H1 (cell line): ENCODE results near the gene PELO. TPM values are rescaled to one million over a fixed set of nuclear protein-coding genes. Genes with fewer than 3 reads are reported as not detected.

Source experiments
- CTCF ChIA-PET: fragments of 300-600 bp; sonication (Branson Sonifier 250); formaldehyde crosslinking; loops from one replicate; lab custom pipeline; 2021; ENCODE audit not compliant: partially characterized antibody; lab: Charles Lee
- POLR2A ChIA-PET: fragments of 300-600 bp; sonication (Branson Sonifier 250); formaldehyde crosslinking; loops from one replicate; lab custom pipeline; 2021; ENCODE audit warnings: inconsistent platforms; ENCODE audit not compliant: partially characterized antibody; lab: Charles Lee
- DNase-seq, 2 experiments: peaks; one replicate each; pipeline versions ENCODE4 v3.0.0 to v3.0.0-alpha.2; 2010 to 2022; ENCODE audit warnings: low spot score in 2 of 2, low read depth in 1 of 2, mixed read lengths in 1 of 2
- FAIRE-seq: peaks from 2 replicates; lab custom pipeline; 2011; peaks lifted over from hg19 to GRCh38; lab: Jason Lieb, UNC
- H2AFZ ChIP-seq: 2 replicates; pipeline ENCODE4 v1.8.1; 2012; ENCODE audit warnings: low read length, inconsistent platforms
- H2AK5ac ChIP-seq: 2 replicates; pipeline ENCODE4 v1.6.1; 2013; ENCODE audit warnings: low read depth, low read length
- H2BK120ac ChIP-seq: replicated peaks from 2 replicates; pipeline ENCODE3; 2013; ENCODE audit warnings: low read depth, low read length, inconsistent platforms
- H2BK12ac ChIP-seq: 2 replicates; pipeline ENCODE4 v1.6.1; 2013; ENCODE audit warnings: low read depth, low read length
- H2BK15ac ChIP-seq: 2 replicates; pipeline ENCODE4 v1.6.1; 2013; ENCODE audit warnings: low read length
- H2BK20ac ChIP-seq: 2 replicates; pipeline ENCODE4 v1.6.1; 2013; ENCODE audit warnings: low read length
- H2BK5ac ChIP-seq: 2 replicates; pipeline ENCODE4 v1.6.1; 2013; ENCODE audit warnings: low read depth, low read length
- H3K14ac ChIP-seq: 2 replicates; pipeline ENCODE4 v1.6.1; 2013; ENCODE audit warnings: inconsistent platforms; ENCODE audit not compliant: insufficient read length
- H3K18ac ChIP-seq: 2 replicates; pipeline ENCODE4 v1.6.1; 2013; ENCODE audit warnings: low read length; ENCODE audit errors: extremely low read depth
- H3K23ac ChIP-seq: 2 replicates; pipeline ENCODE4 v1.6.1; 2013; ENCODE audit warnings: inconsistent platforms; ENCODE audit not compliant: insufficient read length
- H3K23me2 ChIP-seq: 2 replicates; pipeline ENCODE4 v1.6.1; 2013; ENCODE audit warnings: low read depth, low read length
- H3K27ac ChIP-seq: 2 replicates; pipeline ENCODE4 v1.6.1; 2011; ENCODE audit warnings: low read depth, low read length, inconsistent platforms
- H3K27me3 ChIP-seq, 4 experiments: replicated peaks in 1 of 4; 1 replicate in 1 of 4; 2 replicates in 3 of 4; pipeline versions ENCODE4 v1.6.1 to v1.8.1; 2011 to 2013; ENCODE audit warnings: low read length in 3 of 4, mild to moderate bottlenecking in 3 of 4, inconsistent platforms in 2 of 4, mixed read lengths in 2 of 4, moderate library complexity in 1 of 4; ENCODE audit not compliant: control insufficient read depth in 3 of 4, insufficient read depth in 3 of 4; ENCODE audit errors: extremely low read depth in 1 of 4
- H3K36me3 ChIP-seq, 4 experiments: 2 replicates each; pipeline versions ENCODE4 v1.6.1 to v1.8.1; 2011 to 2013; ENCODE audit warnings: mild to moderate bottlenecking in 4 of 4, low read length in 3 of 4, moderate library complexity in 2 of 4, control low read depth in 1 of 4, inconsistent platforms in 1 of 4; ENCODE audit not compliant: insufficient read depth in 4 of 4, control insufficient read depth in 2 of 4
- H3K4ac ChIP-seq: replicated peaks from 2 replicates; pipeline ENCODE3; 2013; ENCODE audit warnings: low read length, low read depth, mixed read lengths, inconsistent platforms; ENCODE audit not compliant: insufficient read length
- H3K4me1 ChIP-seq, 4 experiments: replicated peaks in 1 of 4; 1 replicate in 1 of 4; 2 replicates in 3 of 4; pipeline versions ENCODE4 v1.6.1 to v1.8.1; 2011 to 2013; ENCODE audit warnings: low read length in 3 of 4, inconsistent platforms in 2 of 4, mixed read lengths in 1 of 4; ENCODE audit not compliant: insufficient read depth in 4 of 4, control insufficient read depth in 3 of 4
- H3K4me2 ChIP-seq, 2 experiments: 2 replicates each; pipeline versions ENCODE4 v1.6.1 to v1.8.1; 2011 to 2013; ENCODE audit warnings: low read depth in 2 of 2, low read length in 2 of 2, control low read depth in 1 of 2, inconsistent platforms in 1 of 2, mild to moderate bottlenecking in 1 of 2; ENCODE audit not compliant: insufficient read depth in 1 of 2
- H3K4me3 ChIP-seq, 4 experiments: fragments of 200-600, 300-600 bp in 1 of 4; sonication (generic), shearing (Covaris generic), sonication (Bioruptor Twin) in 1 of 4; 2 replicates each; pipeline versions ENCODE4 v1.5.1 to v1.8.1; 2011 to 2016; ENCODE audit warnings: low read length in 4 of 4, low read depth in 3 of 4, control low read depth in 2 of 4, inconsistent platforms in 2 of 4, mild to moderate bottlenecking in 2 of 4, mixed read lengths in 1 of 4, moderate library complexity in 1 of 4; ENCODE audit not compliant: insufficient read depth in 2 of 4; ENCODE audit errors: extremely low read depth in 1 of 4
- H3K56ac ChIP-seq: replicated peaks from 2 replicates; pipeline ENCODE3; 2013; ENCODE audit warnings: low read depth, mild to moderate bottlenecking, mixed read lengths, low read length, inconsistent platforms; ENCODE audit not compliant: insufficient read length
- H3K79me1 ChIP-seq: 2 replicates; pipeline ENCODE4 v1.6.1; 2013; ENCODE audit warnings: low read depth, low read length, control low read depth
- H3K79me2 ChIP-seq, 2 experiments: 2 replicates each; pipeline versions ENCODE4 v1.6.1 to v1.8.1; 2012 to 2013; ENCODE audit warnings: low read length in 2 of 2, mild to moderate bottlenecking in 2 of 2, inconsistent platforms in 1 of 2; ENCODE audit not compliant: insufficient read depth in 2 of 2, control insufficient read depth in 1 of 2
- H3K9ac ChIP-seq, 4 experiments: replicated peaks in 1 of 4; 1 replicate in 1 of 4; 2 replicates in 3 of 4; pipeline versions ENCODE4 v1.6.1 to v1.8.1; 2011 to 2013; ENCODE audit warnings: low read depth in 3 of 4, low read length in 3 of 4, control low read depth in 2 of 4, mild to moderate bottlenecking in 2 of 4, moderate library complexity in 2 of 4, inconsistent platforms in 1 of 4; ENCODE audit errors: extremely low read depth in 1 of 4
- H3K9me3 ChIP-seq, 2 experiments: 2 replicates each; pipeline versions ENCODE4 v1.6.1 to v1.8.1; 2012 to 2013; ENCODE audit warnings: mild to moderate bottlenecking in 2 of 2, moderate library complexity in 2 of 2, control low read depth in 1 of 2, inconsistent platforms in 1 of 2, low read depth in 1 of 2, low read length in 1 of 2, mixed read lengths in 1 of 2; ENCODE audit not compliant: insufficient read depth in 2 of 2
- H4K20me1 ChIP-seq, 2 experiments: replicated peaks in 1 of 2; 2 replicates each; pipeline versions ENCODE3 to v1.8.1; 2011 to 2013; ENCODE audit warnings: inconsistent platforms in 2 of 2, low read length in 2 of 2, mild to moderate bottlenecking in 1 of 2; ENCODE audit not compliant: insufficient read depth in 2 of 2, control insufficient read depth in 1 of 2
- H4K5ac ChIP-seq: 2 replicates; pipeline ENCODE4 v1.6.1; 2013; ENCODE audit warnings: low read length, low read depth, mixed read lengths, inconsistent platforms; ENCODE audit not compliant: insufficient read length
- H4K8ac ChIP-seq: 2 replicates; pipeline ENCODE4 v1.8.0; 2013; ENCODE audit warnings: mild to moderate bottlenecking, moderate library complexity, low read length, inconsistent platforms; ENCODE audit not compliant: insufficient read depth; ENCODE audit errors: extremely low read depth
- H4K91ac ChIP-seq: replicated peaks from 2 replicates; pipeline ENCODE3; 2013; ENCODE audit warnings: low read length, mixed read lengths, inconsistent platforms; ENCODE audit not compliant: insufficient read length
- ATF2 ChIP-seq: IDR thresholded peaks from 2 replicates; pipeline ENCODE4 v1.6.1; 2012; ENCODE audit warnings: low read length, inconsistent platforms
- CBX5 ChIP-seq: fragments of 300-800, 300-1000 bp; sonication (generic); IDR thresholded peaks from 2 replicates; pipeline ENCODE4 v1.7.1; 2016; ENCODE audit warnings: antibody characterized with exemption, low read length, low read depth
- POU5F1 ChIP-seq: IDR thresholded peaks from 2 replicates; pipeline ENCODE4 v1.6.1; 2011; ENCODE audit warnings: low read depth, mild to moderate bottlenecking, low read length, moderate library complexity
- SAP30 ChIP-seq: fragments of 300-600 bp; sonication (generic); IDR thresholded peaks from 2 replicates; pipeline ENCODE4 v1.7.1; 2012; ENCODE audit warnings: low read length, moderate library complexity, mild to moderate bottlenecking, inconsistent platforms; ENCODE audit not compliant: insufficient read depth, insufficient replicate concordance
- SP1 ChIP-seq: IDR thresholded peaks from 2 replicates; pipeline ENCODE4 v1.6.1; 2011; ENCODE audit warnings: low read depth, low read length
- ZNF274 ChIP-seq: IDR thresholded peaks from 2 replicates; pipeline ENCODE4 v1.7.0; 2012; ENCODE audit warnings: low read length, borderline replicate concordance; ENCODE audit errors: extremely low read depth
- polyA plus RNA-seq, 7 experiments: library from polyadenylated mRNA; depleted of rRNA in 3 of 7; stranded (reverse) in 5 of 7; unstranded in 2 of 7; fragments of >200 nt in 5 of 7; fragments of 200-250 nt in 2 of 7; gene quantifications; 1 replicate in 5 of 7; 2 replicates in 1 of 7; 4 replicates in 1 of 7; pipeline versions ENCODE4 v1.2.1 to v1.2.3, GENCODE V29; 2011 to 2013; ENCODE audit warnings: missing spikeins in 2 of 7, mixed read lengths in 2 of 7
- total RNA-seq: library from RNA; stranded (reverse); fragmentation: NEBNext Ultra II Directional; extraction: Animal tissue kit (Norgen Biotek cat#: 25700); gene quantifications from 2 replicates; pipeline ENCODE4 v1.2.1, GENCODE V29; 2021

PELO gene
- total and polyA plus RNA-seq, 2 of the 8 experiments (the other 6 are each of a cell fraction or from before 2014, with no cell fraction given) = 10.8 to 18.5 TPM

GRCh38 chr5:52829664-52830063, 41.9 kb downstream of the PELO start:
- H3K56ac ChIP-seq = no peak overlapping the region
- no peak overlapping the region for H3K14ac ChIP-seq
- H3K27ac ChIP-seq = no peak overlapping the region
- no peak overlapping the region for H3K18ac ChIP-seq
- no peaks in the 10 kb centered on the region; a peak in 1 of 4 replicates for H3K9me3 ChIP-seq
- no peak overlapping the region for H2BK5ac ChIP-seq
- H3K79me1 ChIP-seq = no peaks in the 10 kb centered on the region
- no peaks in the 10 kb centered on the region for H3K23me2 ChIP-seq
- H4K8ac ChIP-seq = no peak overlapping the region
- TF ChIP-seq SP1 (no peak), ATF2 (no peak), CBX5 (no peak), POU5F1 (no peak), SAP30 (no peak), ZNF274 (no peak)
- H3K4me3 ChIP-seq = no peak overlapping the region
- no peak overlapping the region for H3K9ac ChIP-seq
- no peak overlapping the region for H2BK15ac ChIP-seq
- H3K4me1 ChIP-seq = no peaks in the 10 kb centered on the region
- no peak overlapping the region for H2AK5ac ChIP-seq
- H2BK120ac ChIP-seq = no peak overlapping the region
- H2BK20ac ChIP-seq = no peak overlapping the region
- H2BK12ac ChIP-seq = no peak overlapping the region
- no peak overlapping the region for H2AFZ ChIP-seq
- no peaks in the 10 kb centered on the region for H4K20me1 ChIP-seq
- no peak overlapping the region for H4K5ac ChIP-seq
- no peak for DNase-seq
- ChIA-PET POLR2A (no interaction called here), CTCF (no interaction called here)
- H3K36me3 ChIP-seq = no peaks in the 10 kb centered on the region
- no peak for FAIRE-seq
- no peak overlapping the region for H4K91ac ChIP-seq
- H3K27me3 ChIP-seq = no peaks in the 10 kb centered on the region
- no peak overlapping the region for H3K4ac ChIP-seq
- no peak overlapping the region for H3K4me2 ChIP-seq
- no peak overlapping the region for H3K23ac ChIP-seq
- no peaks in the 10 kb centered on the region for H3K79me2 ChIP-seq
